ENCODE data around the gene NAA60.

DNA sequence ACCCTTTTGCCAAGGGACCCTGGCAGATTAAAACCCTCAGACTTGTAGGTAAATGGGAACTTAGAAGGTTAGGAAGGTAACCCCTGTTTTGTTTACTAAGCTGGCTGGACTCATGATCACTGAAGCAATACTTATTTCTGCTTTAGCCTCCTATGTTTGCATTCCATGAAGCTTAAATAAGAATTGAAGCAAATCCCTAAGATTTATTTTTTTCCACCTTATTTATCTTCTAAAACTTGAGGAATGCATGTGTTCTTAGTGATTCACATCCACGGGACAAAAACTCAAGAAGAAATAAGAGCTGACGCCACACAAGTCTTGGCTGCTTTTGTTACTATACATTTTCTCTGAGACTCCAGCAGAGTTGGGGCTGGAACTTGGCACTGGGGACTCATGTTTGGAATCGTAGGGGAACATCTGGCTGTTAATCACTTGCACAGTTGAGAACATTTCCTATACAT, 92.8 kb downstream of the NAA60 start:
- TF ChIP-seq EZH2 (IDR thresholded peaks at IDR 0.05; ENCODE audit: insufficient read depth, poor library complexity, severe bottlenecking) = no peak
- TF ChIP-seq EZH2phosphoT487 (IDR thresholded peaks at IDR 0.05; ENCODE audit: insufficient read depth, low read depth) = no peak
